ENCODE measurements around the gene PABPN1L. TPM values are rescaled to one million over a fixed set of nuclear protein-coding genes. Genes with fewer than 3 reads are reported as not detected.

Gene PABPN1L
- total RNA-seq, 6 experiments from 2014 or later: 0.37 TPM; not detected in 5

DNA sequence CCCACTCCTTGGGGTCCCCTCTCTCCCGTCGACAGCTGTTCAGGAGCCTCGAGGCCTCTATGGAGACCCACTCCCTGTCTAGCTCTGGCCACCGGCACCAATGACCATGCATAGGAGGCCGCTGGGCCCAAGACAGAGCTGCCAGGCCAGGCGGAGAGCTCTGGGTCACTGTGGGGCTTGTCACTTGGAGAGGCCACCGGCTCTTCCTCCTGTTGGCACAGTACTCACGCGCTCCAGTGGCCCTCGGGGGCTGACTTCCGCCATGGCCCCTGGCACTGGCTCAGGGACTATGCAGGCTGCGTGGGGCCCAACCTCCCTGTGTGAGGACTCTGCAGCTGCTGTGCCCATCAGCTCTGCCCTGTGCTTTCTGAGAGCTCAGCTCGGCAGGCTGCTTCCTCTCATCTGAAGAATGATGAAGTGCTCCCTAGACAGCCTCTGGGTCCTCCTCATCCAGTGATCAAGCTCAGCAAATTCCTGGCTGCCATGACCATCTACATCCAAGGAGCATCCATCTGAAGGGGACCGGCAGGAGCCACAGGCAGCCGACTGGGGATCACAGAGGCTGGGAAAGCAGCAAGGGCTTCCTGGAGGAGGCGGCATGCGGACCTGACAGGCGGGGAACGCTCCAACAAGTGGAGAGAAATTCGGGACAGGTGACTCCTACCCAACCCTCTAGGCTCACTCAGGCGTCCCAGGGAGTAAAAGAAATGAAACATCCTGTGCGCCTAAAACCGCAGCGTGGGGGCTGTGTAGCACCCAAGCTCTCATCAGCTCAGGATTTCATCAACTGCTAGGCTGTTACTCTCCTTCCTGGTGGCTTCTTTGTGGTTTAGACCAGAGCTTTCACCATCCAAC is 26.5 kb downstream of the PABPN1L start:
- no peak overlapping the region for H3K4me3 ChIP-seq
- H3K4me1 ChIP-seq: no peaks in the 10 kb centered on the region
- TF ChIP-seq POLR2A (IDR thresholded peaks at IDR 0.05): no peak
- TF ChIP-seq, protein P1, sequence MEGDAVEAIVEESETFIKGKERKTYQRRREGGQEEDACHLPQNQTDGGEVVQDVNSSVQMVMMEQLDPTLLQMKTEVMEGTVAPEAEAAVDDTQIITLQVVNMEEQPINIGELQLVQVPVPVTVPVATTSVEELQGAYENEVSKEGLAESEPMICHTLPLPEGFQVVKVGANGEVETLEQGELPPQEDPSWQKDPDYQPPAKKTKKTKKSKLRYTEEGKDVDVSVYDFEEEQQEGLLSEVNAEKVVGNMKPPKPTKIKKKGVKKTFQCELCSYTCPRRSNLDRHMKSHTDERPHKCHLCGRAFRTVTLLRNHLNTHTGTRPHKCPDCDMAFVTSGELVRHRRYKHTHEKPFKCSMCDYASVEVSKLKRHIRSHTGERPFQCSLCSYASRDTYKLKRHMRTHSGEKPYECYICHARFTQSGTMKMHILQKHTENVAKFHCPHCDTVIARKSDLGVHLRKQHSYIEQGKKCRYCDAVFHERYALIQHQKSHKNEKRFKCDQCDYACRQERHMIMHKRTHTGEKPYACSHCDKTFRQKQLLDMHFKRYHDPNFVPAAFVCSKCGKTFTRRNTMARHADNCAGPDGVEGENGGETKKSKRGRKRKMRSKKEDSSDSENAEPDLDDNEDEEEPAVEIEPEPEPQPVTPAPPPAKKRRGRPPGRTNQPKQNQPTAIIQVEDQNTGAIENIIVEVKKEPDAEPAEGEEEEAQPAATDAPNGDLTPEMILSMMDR (IDR thresholded peaks at IDR 0.05): no peak
- WGBS (ENCODE audit: insufficient coverage, low coverage, low lambda C conversion rate, missing lambda C conversion rate): 79% methylated on average over 9 of the region's 24 CpGs
- no peak overlapping the region for H3K27ac ChIP-seq
- H3K27me3 ChIP-seq: no peaks in the 10 kb centered on the region
- ATAC-seq (no peak), DNase-seq (no peak)
- peaks cover 0 to 8% (median 2%) of the 10 kb centered on the region in 4 donors for H3K36me3 ChIP-seq
- no peaks in the 10 kb centered on the region for H3K9me3 ChIP-seq
- intact Hi-C loops (cut with DNase I): no loop called here

DNA sequence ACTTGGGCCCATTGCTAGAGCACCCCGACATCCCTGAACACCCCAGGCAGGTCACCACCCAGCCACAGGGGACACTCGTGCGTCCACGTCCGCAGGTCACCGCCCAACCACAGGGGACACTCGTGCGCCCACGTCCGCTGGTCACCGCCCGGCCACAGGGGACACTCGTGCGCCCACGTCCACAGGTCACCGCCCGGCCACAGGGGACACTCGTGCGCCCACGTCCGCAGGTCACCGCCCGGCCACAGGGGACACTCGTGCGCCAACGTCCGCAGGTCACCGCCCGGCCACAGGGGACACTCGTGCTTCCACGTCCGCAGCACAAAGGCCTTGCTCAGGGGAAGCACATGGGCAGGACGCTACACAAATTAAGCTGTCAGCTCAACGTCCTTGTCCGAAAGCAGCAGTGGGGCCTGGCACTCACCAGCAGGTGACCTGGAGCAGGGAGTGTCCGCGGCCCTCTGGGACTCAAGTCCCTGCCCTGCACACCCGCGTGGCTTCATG is 27.4 kb downstream of the PABPN1L start:
- H3K9me3 ChIP-seq: no peaks in the 10 kb centered on the region
- peaks cover 0 to 8% (median 2%) of the 10 kb centered on the region in 4 donors for H3K36me3 ChIP-seq
- H3K27me3 ChIP-seq: no peaks in the 10 kb centered on the region
- H3K4me3 ChIP-seq: no peak overlapping the region
- TF ChIP-seq, protein P1 (IDR thresholded peaks at IDR 0.05): no peak
- TF ChIP-seq POLR2A (IDR thresholded peaks at IDR 0.05): no peak
- intact Hi-C loops (cut with DNase I): no loop called here
- H3K4me1 ChIP-seq: no peaks in the 10 kb centered on the region
- ATAC-seq (no peak), DNase-seq (no peak)
- no peak overlapping the region for H3K27ac ChIP-seq
- WGBS (ENCODE audit: insufficient coverage, low coverage, low lambda C conversion rate, missing lambda C conversion rate): 75% methylated on average over 8 of the region's 39 CpGs

DNA sequence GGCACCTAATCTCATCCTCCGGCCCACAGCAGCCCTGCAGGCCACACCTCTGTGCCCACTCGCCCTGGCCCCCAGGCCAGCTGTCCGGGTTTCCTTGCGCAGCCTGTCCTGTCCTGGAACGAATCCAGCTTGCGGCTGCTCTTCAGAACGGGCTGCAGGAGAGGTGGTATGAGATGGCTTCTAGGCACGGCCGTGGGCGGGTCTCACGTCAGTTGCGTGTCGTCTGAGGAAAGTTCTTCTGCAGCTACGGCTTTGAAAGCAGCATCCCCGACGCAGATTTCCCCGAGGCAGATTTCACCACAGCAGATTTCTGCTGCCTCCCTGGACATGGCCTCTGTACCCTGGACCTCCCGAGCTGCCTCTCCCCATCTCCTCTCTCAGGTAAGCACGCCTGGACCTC is 27.9 kb downstream of the PABPN1L start:
- Histone ChIP-seq H3K36me3 (peaks cover 0 to 8% (median 2%) of the 10 kb centered on the region in 4 donors), H3K9me3 (no peaks in the 10 kb centered on the region), H3K4me3 (no peak overlapping the region), H3K4me1 (no peaks in the 10 kb centered on the region), H3K27me3 (no peaks in the 10 kb centered on the region), H3K27ac (no peak overlapping the region)
- intact Hi-C loops (cut with DNase I): no loop called here
- TF ChIP-seq POLR2A (IDR thresholded peaks at IDR 0.05): no peak
- TF ChIP-seq, protein P1 (IDR thresholded peaks at IDR 0.05): no peak
- no peak for ATAC-seq
- 85% methylated on average over 5 of the region's 19 CpGs for WGBS (ENCODE audit: insufficient coverage, low coverage, low lambda C conversion rate, missing lambda C conversion rate)
- no peak for DNase-seq

DNA sequence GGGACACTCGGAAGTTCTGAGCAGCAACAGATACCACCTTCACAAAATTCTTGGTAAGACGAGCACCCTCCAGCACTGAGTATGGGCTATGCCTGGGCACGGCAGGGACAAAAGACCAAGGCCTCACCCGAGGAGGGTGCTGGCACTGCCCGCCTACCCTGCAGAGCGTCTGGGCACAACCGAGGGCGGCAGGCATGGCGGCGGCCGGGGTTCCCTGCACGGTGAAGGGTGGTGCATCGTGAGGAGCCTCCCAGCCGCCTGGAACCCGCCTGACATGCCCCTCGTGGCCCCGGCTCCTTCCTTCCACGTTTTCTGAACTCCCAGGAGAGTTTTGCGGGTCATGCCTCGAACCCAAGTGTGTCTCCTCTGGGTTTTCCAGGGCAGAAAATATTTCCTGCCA is 28.7 kb downstream of the PABPN1L start:
- Histone ChIP-seq H3K27me3 (no peaks in the 10 kb centered on the region), H3K4me3 (no peak overlapping the region), H3K27ac (no peak overlapping the region), H3K9me3 (no peaks in the 10 kb centered on the region), H3K4me1 (no peaks in the 10 kb centered on the region), H3K36me3 (peaks cover 0 to 8% (median 2%) of the 10 kb centered on the region in 4 donors)
- DNase-seq (no peak), ATAC-seq (no peak)
- WGBS (ENCODE audit: insufficient coverage, low coverage, low lambda C conversion rate, missing lambda C conversion rate): 40% methylated on average over 1 of the region's 20 CpGs
- TF ChIP-seq, protein P1 (IDR thresholded peaks at IDR 0.05): no peak
- no peak for TF ChIP-seq POLR2A (IDR thresholded peaks at IDR 0.05)
- intact Hi-C loops (cut with DNase I): no loop called here

Measured in right lobe of liver (tissue), 6 donors.